ENCODE data around the gene METTL8.
"Not testable (repeated sequence)": the region's sequence is repeated elsewhere in the genome, so short reads cannot be mapped to it uniquely, and the experiment has no call there.

METTL8 gene

GRCh38 chr2:171341394-171342066 lies 92.3 kb downstream of the METTL8 start:
- DNase-seq = no peak

GRCh38 chr2:171334946-171335345 lies 98.8 kb downstream of the METTL8 start:
- no peak for DNase-seq

GRCh38 chr2:171334171-171334570 lies 99.6 kb downstream of the METTL8 start:
- DNase-seq = no peak

- no peak for DNase-seq
Observed at GRCh38 chr2:171330155-171330956, 103.4 kb downstream of the METTL8 start.

DNA sequence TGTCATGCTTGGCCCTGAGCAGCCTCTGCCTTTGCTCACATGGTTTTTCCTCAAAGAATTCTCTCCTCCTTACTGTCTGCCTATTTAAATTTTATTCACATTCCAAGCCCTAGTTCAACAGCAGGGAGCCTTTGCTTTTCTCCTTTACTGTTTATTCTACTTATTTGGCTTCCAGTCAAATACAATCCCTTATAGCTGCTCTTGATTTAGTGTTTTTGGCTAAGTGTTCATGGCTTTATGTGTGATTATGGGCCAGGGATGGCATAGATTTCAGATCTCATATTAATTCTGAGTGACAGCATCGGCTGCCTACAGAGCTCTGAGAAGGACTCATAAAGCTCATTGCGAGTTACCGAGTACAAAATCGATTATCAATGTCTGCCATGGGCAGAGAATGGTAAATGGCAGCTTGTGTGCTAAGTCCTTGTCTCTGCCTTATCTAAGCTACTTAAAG lies 106.7 kb downstream of the METTL8 start:
- DNase-seq = no peak

- no peak for DNase-seq
Observed at GRCh38 chr2:171325886-171326585, 107.8 kb downstream of the METTL8 start.

- no peak for DNase-seq
Observed at GRCh38 chr2:171323971-171324528, 109.7 kb downstream of the METTL8 start.

GRCh38 chr2:171322928-171323327 lies 110.9 kb downstream of the METTL8 start:
- no peak for DNase-seq

- no peak for DNase-seq
Observed at GRCh38 chr2:171320731-171321130, 113.1 kb downstream of the METTL8 start.

GRCh38 chr2:171320208-171320621 lies 113.6 kb downstream of the METTL8 start:
- DNase-seq = no peak

DNA sequence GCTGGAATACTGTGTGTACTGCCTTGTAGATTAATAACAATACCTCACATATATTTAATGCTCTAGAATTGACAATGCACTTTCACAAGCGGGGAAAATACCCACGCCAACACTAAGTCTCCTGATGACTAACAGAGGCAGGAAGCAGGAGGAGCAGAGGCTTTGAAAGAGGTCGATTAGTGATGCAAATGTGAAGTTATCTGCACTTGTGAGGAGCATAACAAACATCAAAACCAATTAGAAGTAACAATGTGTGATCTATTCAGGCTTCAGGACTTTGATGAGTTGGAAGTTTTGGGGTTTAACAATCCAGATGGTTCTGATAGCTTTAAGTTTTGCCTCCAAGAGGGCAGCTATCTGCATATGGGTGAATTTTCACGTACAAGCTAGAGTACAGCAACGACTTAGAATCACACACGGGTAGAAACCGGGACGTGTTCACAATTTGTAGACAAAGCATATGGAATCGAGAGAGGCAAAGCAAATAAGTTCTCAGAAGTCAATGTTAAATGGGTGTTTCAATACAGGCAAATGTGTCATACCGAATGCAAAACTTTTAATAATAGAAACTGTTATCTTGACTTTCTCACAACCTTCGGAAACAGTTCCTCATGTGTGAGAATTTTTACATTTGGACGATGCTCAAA lies 114.5 kb downstream of the METTL8 start:
- peak; percentile 60 for DNase-seq

GRCh38 chr2:171318463-171318934 lies 115.3 kb downstream of the METTL8 start:
- DNase-seq = no peak

DNA sequence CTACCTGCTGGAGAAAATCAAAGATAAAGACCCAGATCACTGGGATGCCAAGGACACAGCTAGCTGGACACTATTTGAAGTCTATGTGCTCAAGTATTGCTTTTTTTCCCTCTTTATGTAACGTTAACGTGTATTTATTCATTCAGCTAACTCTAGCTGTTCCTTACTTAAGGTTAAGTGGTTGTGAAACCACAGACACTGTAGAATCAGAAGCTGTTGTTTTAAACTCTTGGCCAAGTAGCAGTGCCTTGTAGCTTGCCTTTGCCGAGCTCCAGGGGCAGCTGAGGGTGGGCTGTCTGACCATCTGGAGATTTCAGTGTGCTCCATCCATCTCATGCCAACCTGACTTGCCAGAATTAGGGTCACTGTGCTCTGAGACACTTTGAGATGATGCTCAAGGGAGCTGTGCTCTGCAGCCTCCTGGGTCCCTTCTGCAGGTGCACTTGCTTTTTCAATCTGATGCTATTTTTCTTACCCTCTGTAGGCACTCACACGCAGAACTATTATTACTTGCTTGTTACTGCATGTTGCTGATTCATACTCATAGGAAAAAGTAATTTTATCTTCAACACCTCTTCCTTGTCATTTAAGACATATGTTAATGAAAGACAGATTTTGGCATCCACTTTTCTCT lies 116.2 kb downstream of the METTL8 start:
- DNase-seq = no peak

DNA sequence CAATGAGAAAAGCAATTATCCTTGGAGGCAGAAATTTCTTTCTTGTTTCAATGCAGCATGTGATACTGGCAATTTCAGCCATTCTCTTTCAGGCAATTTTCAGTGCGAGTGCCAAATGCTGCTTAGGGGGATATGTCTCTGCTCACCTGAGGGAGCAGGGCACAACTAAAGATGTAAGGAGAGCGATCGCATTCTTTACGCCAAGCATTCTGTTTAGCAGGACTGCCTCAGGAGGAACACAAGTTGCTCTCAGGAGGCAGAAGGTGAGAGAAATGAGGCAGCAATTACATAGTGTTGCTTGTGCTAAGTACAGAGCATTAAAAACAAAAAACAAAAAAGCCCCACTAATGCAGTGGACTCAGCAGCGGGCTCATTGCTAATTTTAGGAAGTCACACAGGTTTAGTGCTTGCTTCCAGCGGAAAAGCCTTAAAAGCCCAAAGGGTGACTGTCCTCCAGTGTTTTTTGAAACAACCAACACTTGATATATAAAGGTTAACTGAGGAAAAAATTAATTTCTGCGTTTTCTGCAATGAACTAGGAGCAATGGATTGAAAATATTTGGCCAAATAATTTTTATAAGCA lies 116.9 kb downstream of the METTL8 start:
- no peak for DNase-seq

- no peak for DNase-seq
Observed at GRCh38 chr2:171316220-171316619, 117.6 kb downstream of the METTL8 start.

DNA sequence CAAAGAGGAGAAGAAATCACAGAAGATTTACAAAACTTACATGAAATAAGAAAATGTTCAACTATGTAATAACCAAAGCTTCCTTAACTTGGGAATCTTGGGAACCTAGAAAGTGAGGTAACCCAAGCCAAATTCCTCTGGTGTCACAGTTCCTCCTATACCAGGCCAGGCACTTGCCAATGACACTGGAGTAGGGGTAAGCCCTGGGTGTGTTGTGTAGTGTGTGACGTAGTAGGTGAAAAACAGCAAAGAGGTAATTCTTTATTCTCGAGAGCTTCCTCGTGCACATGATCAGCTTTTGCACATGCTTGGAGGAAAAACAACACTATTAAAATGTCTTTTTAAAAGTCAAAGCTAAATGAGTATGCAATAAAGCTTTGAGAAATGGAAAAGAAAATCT lies 118.0 kb downstream of the METTL8 start:
- no peak for DNase-seq

- not testable (repeated sequence) for DNase-seq
Observed at GRCh38 chr2:171312182-171312581, 121.6 kb downstream of the METTL8 start.

- DNase-seq = not testable (repeated sequence)
Observed at GRCh38 chr2:171311589-171311988, 122.2 kb downstream of the METTL8 start.

DNA sequence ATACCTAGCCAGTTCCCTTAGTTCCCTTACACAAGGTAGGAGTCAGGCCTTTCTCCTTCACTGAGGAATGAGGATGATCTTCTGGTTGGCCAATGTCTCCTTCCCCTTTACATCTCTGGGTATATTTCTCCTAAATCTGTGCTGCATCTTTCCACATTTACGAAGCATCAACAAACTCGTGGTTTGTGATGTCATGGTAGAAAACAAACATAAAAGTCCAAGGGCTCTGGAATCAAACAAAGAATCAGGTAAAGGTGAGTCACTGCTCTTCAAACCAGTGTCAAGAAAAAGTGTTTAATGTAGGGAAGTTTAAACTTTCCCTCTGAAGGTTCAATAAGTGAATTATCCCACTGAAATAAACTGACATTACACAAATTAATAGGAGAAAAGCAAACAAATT lies 122.9 kb downstream of the METTL8 start:
- DNase-seq = no peak

DNA sequence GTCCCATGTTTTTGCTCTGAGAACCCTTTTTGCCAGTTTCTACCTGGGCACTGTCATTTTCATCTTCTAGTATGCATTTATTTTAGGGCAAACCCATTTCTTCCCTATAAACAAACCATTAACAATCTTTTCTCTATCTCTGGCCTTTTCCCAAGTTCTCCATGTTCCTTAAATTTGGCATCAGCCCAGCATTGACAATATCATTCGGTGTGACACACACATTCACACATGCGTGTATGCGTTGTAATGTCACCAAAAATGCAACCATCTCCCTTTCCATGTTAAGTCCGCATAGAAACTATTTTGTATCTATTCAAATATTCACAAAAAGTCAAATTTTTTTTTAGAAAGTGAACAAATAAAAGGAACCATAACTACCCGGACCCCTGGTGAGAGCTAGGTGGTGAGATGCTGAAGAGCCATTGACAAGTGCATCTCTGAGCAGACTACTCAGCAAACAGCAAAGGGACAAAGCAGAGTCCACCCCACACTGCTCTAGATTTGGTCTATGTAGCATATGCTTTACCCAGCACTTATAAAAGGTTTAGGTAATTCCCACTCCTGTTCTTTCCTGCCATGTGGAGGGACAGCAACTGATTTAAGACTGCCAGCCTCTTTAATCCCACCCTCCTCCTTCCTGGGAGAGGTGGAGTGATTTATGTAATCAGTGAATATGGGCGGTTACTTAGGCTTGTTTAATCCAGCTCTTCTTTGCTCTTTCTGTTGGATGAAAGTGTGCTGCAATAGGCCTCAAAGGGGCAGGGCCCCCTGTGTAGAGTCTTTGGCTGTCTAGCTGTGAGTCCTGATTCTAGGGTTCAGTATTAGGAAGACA lies 124.1 kb downstream of the METTL8 start:
- DNase-seq = no peak

Measured in activated CD4-positive, alpha-beta T cell treated with anti-CD3 and anti-CD28 coated beads for 4 hours (primary cell).